ENCODE data around the gene TNRC18. TPM values are rescaled to one million over a fixed set of nuclear protein-coding genes. Genes with fewer than 3 reads are reported as not detected.
"Not testable (repeated sequence)": the region's sequence is repeated elsewhere in the genome, so short reads cannot be mapped to it uniquely, and the experiment has no call there.

The TNRC18 gene
- polyA plus RNA-seq, 1 of the 3 experiments (the other 2 are of a cell fraction), result 34.4 TPM

DNA sequence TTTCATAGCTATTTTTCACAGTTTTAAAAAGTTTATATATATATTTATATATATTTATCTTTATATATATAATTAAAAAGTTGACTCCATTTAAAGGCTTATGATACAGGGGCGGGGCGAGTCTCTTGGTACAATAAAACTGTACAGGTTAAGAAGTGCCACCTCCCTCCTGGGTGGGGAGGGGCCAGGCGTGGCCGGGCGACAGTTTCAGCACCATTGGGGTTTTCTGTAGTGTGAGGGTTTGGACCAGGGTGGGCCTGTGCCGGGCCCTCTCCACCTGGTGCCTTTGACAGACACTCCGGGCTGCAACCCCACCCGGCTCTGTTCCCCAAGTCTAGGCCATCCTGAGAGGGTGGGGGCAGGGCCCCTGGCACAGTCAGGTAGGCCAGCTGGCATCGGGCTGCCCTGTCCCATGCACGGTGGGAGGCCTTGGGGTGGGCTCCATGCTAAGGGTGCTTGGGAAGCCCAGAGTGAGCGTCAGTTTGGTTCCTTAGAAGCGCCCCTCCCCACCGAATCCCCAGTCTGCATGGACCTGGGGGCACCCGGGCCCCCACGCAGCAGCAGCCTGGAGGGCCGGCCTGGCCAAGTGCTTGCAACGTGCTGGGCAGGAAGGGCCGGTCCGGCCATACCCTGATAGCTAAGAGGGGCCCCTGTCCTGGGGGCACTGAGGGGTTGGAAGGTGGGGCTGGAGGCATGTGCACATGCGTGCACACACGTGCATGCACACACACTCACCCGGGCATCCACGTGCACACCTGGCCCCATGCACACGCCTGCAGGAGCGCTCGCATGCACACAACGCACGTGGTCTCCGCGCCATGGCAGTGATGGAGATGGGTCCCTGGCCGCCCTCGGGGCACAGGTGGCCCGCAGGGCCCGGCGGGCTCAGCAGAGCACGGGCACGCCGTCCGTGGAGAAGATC, 116.2 kb downstream of the TNRC18 start:
- H3K9me3 ChIP-seq; H3K9ac ChIP-seq; H3K27me3 ChIP-seq (ENCODE audit: insufficient read depth); H3K9me2 ChIP-seq; H3K4me1 ChIP-seq (ENCODE audit: control insufficient read depth in 1 of 2, insufficient read depth in 2 of 2, low read depth in 1 of 2, low read length in 1 of 2); H3K79me2 ChIP-seq (ENCODE audit: insufficient read depth); CTCF ChIA-PET; DNase-seq; H4K20me1 ChIP-seq (ENCODE audit: insufficient read depth); H3K4me2 ChIP-seq; H2AFZ ChIP-seq (ENCODE audit: low read depth); H3K27ac ChIP-seq (ENCODE audit: low read depth in 2 of 2, low read length in 1 of 2); H3K4me3 ChIP-seq (ENCODE audit: low read depth in 2 of 2, low read length in 1 of 2): not testable (repeated sequence)
- 93% methylated on average over 26 of the region's 39 CpGs for WGBS (ENCODE audit: low lambda C conversion rate)
- Histone ChIP-seq H3K36me3 (replicated peaks in 1 of 2; ENCODE audit: control insufficient read depth in 1 of 2, insufficient read depth in 2 of 2, low read length in 1 of 2) (peaks cover 27% of the 10 kb centered on the region in 2 experiments), H3F3A (replicated peaks; ENCODE audit: insufficient read depth) (peaks cover 26% of the 10 kb centered on the region)
- POLR2A ChIA-PET, result interaction anchor here (1.0 kb wide), 1 partner anchor 67 kb away, joined by 3 read pairs; no protein-coding TSS in a partner anchor

DNA sequence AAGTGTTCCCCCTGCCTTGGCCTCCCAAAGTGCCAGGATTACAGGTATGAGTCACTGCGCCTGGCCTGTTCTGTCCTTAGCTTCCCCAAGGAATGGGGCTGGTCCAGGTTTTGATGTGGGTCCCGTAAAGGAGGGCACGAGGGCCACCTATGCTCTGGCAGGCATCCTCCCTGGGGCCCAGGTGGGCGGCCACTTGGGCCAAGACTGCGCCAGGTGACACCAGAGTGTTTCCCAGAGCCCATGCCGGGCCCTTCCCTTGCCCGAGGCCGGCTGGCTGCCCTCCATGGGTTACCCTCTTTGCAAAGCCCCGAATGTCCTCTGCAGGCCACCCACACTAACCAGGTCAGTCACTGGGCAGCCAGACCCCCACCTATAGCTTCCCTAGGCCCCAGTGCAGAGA, 118.6 kb downstream of the TNRC18 start:
- CTCF ChIA-PET, result interaction anchor here (0.8 kb wide), 1 partner anchor 61 kb away, joined by 3 read pairs; no protein-coding TSS in a partner anchor
- H2AFZ ChIP-seq (ENCODE audit: low read depth); H4K20me1 ChIP-seq (ENCODE audit: insufficient read depth); H3K79me2 ChIP-seq (ENCODE audit: insufficient read depth); H3K9me3 ChIP-seq; POLR2A ChIA-PET; H3K9me2 ChIP-seq; H3K9ac ChIP-seq; H3K4me1 ChIP-seq (ENCODE audit: control insufficient read depth in 1 of 2, insufficient read depth in 2 of 2, low read depth in 1 of 2, low read length in 1 of 2); H3K27ac ChIP-seq (ENCODE audit: low read depth in 2 of 2, low read length in 1 of 2); DNase-seq; H3K4me3 ChIP-seq (ENCODE audit: low read depth in 2 of 2, low read length in 1 of 2); H3K27me3 ChIP-seq (ENCODE audit: insufficient read depth); H3K4me2 ChIP-seq: not testable (repeated sequence)
- Histone ChIP-seq H3K36me3 (replicated peaks in 1 of 2; ENCODE audit: control insufficient read depth in 1 of 2, insufficient read depth in 2 of 2, low read length in 1 of 2) (peaks cover 12 to 19% of the 10 kb centered on the region in 2 experiments), H3F3A (replicated peaks; ENCODE audit: insufficient read depth) (peaks cover 25% of the 10 kb centered on the region)
- 98% methylated on average over 9 of the region's 9 CpGs for WGBS (ENCODE audit: low lambda C conversion rate)

GRCh38 chr7:5303591-5304505, 119.8 kb downstream of the TNRC18 start:
- no peak overlapping the region for H3K9ac ChIP-seq
- H3K4me2 ChIP-seq, result no peak overlapping the region
- H4K20me1 ChIP-seq (ENCODE audit: insufficient read depth), result 0 out of 2 replicates have a peak, but pooled peaks cover 3% of the 10 kb centered on the region
- H3K9me2 ChIP-seq, result no peaks in the 10 kb centered on the region
- H3K36me3 ChIP-seq (replicated peaks in 1 of 2; ENCODE audit: control insufficient read depth in 1 of 2, insufficient read depth in 2 of 2, low read length in 1 of 2), result peaks cover 12 to 13% of the 10 kb centered on the region in 2 experiments
- POLR2A ChIA-PET, result no interaction called here
- H3K79me2 ChIP-seq (ENCODE audit: insufficient read depth), result no peaks in the 10 kb centered on the region
- no peak overlapping the region for H2AFZ ChIP-seq (ENCODE audit: low read depth)
- no peaks in the 10 kb centered on the region for H3K4me1 ChIP-seq (ENCODE audit: control insufficient read depth in 1 of 2, insufficient read depth in 2 of 2, low read depth in 1 of 2, low read length in 1 of 2)
- peaks cover 28% of the 10 kb centered on the region for H3F3A ChIP-seq (replicated peaks; ENCODE audit: insufficient read depth)
- no peak for TF ChIP-seq YY1 (IDR thresholded peaks at IDR 0.05; ENCODE audit: low read depth)
- TF ChIP-seq GATA2 (CRISPR knock-in tag; IDR thresholded peaks at IDR 0.05), result no peak
- no peak for TF ChIP-seq EZH2phosphoT487 (IDR thresholded peaks at IDR 0.05; ENCODE audit: borderline replicate concordance, low read depth)
- TF ChIP-seq MXI1 (IDR thresholded peaks at IDR 0.05; ENCODE audit: low read depth, low read length), result no peak
- no peak for TF ChIP-seq RXRA (IDR thresholded peaks at IDR 0.05; ENCODE audit: borderline replicate concordance, low read depth)
- no peak overlapping the region for H3K4me3 ChIP-seq (ENCODE audit: low read depth in 2 of 2, low read length in 1 of 2)
- H3K9me3 ChIP-seq, result no peaks in the 10 kb centered on the region
- H3K27me3 ChIP-seq (ENCODE audit: insufficient read depth), result no peaks in the 10 kb centered on the region
- DNase-seq, result no peak
- H3K27ac ChIP-seq (ENCODE audit: low read depth in 2 of 2, low read length in 1 of 2), result no peak overlapping the region; a peak in 1 of 4 replicates
- 93% methylated on average over 28 of the region's 35 CpGs for WGBS (ENCODE audit: low lambda C conversion rate)
- CTCF ChIA-PET, result interaction anchor here (0.8 kb wide), 2 partner anchors 19 to 63 kb away, joined by 3 read pairs; no protein-coding TSS in a partner anchor

Measured in SK-N-SH (cell line).